A549 (cell line): ENCODE measurements around the gene SLC7A10. TPM values are rescaled to one million over a fixed set of nuclear protein-coding genes. Genes with fewer than 3 reads are reported as not detected.

ENCODE experiments used
- ATAC-seq, 2 experiments: fragments of 200-7000 bp in 1 of 2; fragments of >200 bp in 1 of 2; cut with Nextera tagmentation in 1 of 2; cut with Tn5 transposase in 1 of 2; 3 replicates each; pipeline versions ENCODE4 v1.8.0 to v1.9.1; 2018 to 2020; ENCODE audit warnings: mild to moderate bottlenecking in 1 of 2, moderate library complexity in 1 of 2
- CTCF ChIA-PET: fragments of 300-600 bp; sonication (Branson Sonifier 250); formaldehyde crosslinking; extraction: SDS; loops from one replicate; lab custom pipeline; 2021; ENCODE audit warnings: antibody characterized with exemption, inconsistent platforms; lab: Yijun Ruan, JAX
- POLR2A ChIA-PET: fragments of 350-600 bp; formaldehyde crosslinking; extraction: SDS; loops from one replicate; lab custom pipeline; 2021; ENCODE audit warnings: antibody characterized with exemption, inconsistent platforms; lab: Yijun Ruan, JAX
- DNase-seq, 2 experiments: peaks; one replicate each; pipeline versions ENCODE4 v3.0.0 to v3.0.0-alpha.2; 2011 to 2016; ENCODE audit warnings: low read depth in 1 of 2, low spot score in 1 of 2
- FAIRE-seq: peaks from 2 replicates; lab custom pipeline; 2011; peaks lifted over from hg19 to GRCh38; lab: Jason Lieb, UNC
- H3K27ac ChIP-seq, 2 experiments: fragments of >200 bp; sonication (Bioruptor Twin); formaldehyde crosslinking; 3 replicates each; pipeline ENCODE4 v1.5.1; 2016 to 2017
- H3K4me1 ChIP-seq: fragments of >200 bp; sonication (Bioruptor Twin); formaldehyde crosslinking; 3 replicates; pipeline ENCODE4 v1.6.1; 2016
- H3K4me2 ChIP-seq: fragments of >200 bp; sonication (Bioruptor Twin); formaldehyde crosslinking; 3 replicates; pipeline ENCODE4 v1.6.1; 2016
- H3K4me3 ChIP-seq: fragments of >200 bp; sonication (Bioruptor Twin); formaldehyde crosslinking; 3 replicates; pipeline ENCODE4 v1.5.1; 2016
- H3K9me3 ChIP-seq: fragments of >200 bp; sonication (Bioruptor Twin); formaldehyde crosslinking; 3 replicates; pipeline ENCODE4 v1.6.1; 2016
- BCL3 ChIP-seq: fragments of >200 bp; sonication (Bioruptor Twin); formaldehyde crosslinking; IDR thresholded peaks from 3 replicates; pipeline ENCODE4 v1.6.1; 2016
- ESRRA ChIP-seq: fragments of 150-350 bp; IDR thresholded peaks from 2 replicates; pipeline ENCODE4 v1.6.1; 2014; ENCODE audit warnings: mild to moderate bottlenecking, low read length, borderline replicate concordance
- FOSL2 ChIP-seq, 2 experiments: fragments of 450-650 bp in 1 of 2; fragments of >200 bp in 1 of 2; sonication (Bioruptor Twin) in 1 of 2; formaldehyde crosslinking; IDR thresholded peaks; 2 replicates each; pipeline versions ENCODE4 v1.5.0 to v1.6.1; 2016 to 2020; ENCODE audit warnings: mild to moderate bottlenecking in 1 of 2, moderate library complexity in 1 of 2
- HMGXB4 ChIP-seq: fragments of 250-450 bp; sonication (Bioruptor Pico); IDR thresholded peaks from 2 replicates; pipeline ENCODE4 v1.5.0; 2021; ENCODE audit warnings: mild to moderate bottlenecking, moderate library complexity, borderline replicate concordance
- HOXA7 ChIP-seq: fragments of 250-450 bp; sonication (Bioruptor Pico); IDR thresholded peaks from 2 replicates; pipeline ENCODE4 v1.5.0; 2020; ENCODE audit warnings: mild to moderate bottlenecking, moderate library complexity
- HOXB5 ChIP-seq: fragments of 250-450 bp; sonication (Bioruptor Pico); IDR thresholded peaks from 2 replicates; pipeline ENCODE4 v1.5.0; 2020; ENCODE audit warnings: mild to moderate bottlenecking, moderate library complexity
- NFE2L2 ChIP-seq: fragments of 150-350 bp; conservative IDR thresholded peaks from 2 replicates; pipeline ENCODE4 v1.6.1; 2014; ENCODE audit warnings: low read length
- NR3C1 ChIP-seq: fragments of >200 bp; sonication (Bioruptor Twin); formaldehyde crosslinking; IDR thresholded peaks from 3 replicates; pipeline ENCODE4 v1.6.1; 2017
- POLR2A ChIP-seq: IDR thresholded peaks from 2 replicates; pipeline ENCODE4 v1.6.1; 2012; ENCODE audit warnings: mild to moderate bottlenecking, low read length
- RARB ChIP-seq: fragments of 250-450 bp; sonication (Bioruptor Pico); IDR thresholded peaks from 2 replicates; pipeline ENCODE4 v1.8.0; 2021; ENCODE audit warnings: mild to moderate bottlenecking, moderate library complexity
- RNF2 ChIP-seq: fragments of 200-600 bp; sonication (generic); IDR thresholded peaks from 2 replicates; pipeline ENCODE4 v1.6.1; 2016; ENCODE audit warnings: low read depth, mild to moderate bottlenecking, antibody characterized with exemption, moderate library complexity, borderline replicate concordance
- SREBF2 ChIP-seq: fragments of 450-650 bp; IDR thresholded peaks from 2 replicates; pipeline ENCODE4 v1.6.1; 2014; ENCODE audit warnings: mild to moderate bottlenecking, moderate library complexity
- TFCP2L1 ChIP-seq: fragments of 250-450 bp; sonication (Bioruptor Pico); IDR thresholded peaks from 2 replicates; pipeline ENCODE4 v1.5.0; 2021; ENCODE audit warnings: mild to moderate bottlenecking
- TP53 ChIP-seq: fragments of 250-450 bp; sonication (Bioruptor Pico); IDR thresholded peaks from 2 replicates; pipeline ENCODE4 v1.5.0; 2021; ENCODE audit warnings: mild to moderate bottlenecking, moderate library complexity
- ZC3H11A ChIP-seq: fragments of 450-650 bp; IDR thresholded peaks from 2 replicates; pipeline ENCODE4 v1.6.1; 2014; ENCODE audit warnings: antibody characterized with exemption, mild to moderate bottlenecking
- WGBS: methylation state at CpG from one replicate; pipeline ENCODE4 v1.1.6; 2017; ENCODE audit errors: missing lambda C conversion rate; 5-methylcytosine and 5-hydroxymethylcytosine counted together
- polyA plus RNA-seq, 4 experiments: library from polyadenylated mRNA; depleted of rRNA in 3 of 4; stranded (reverse); fragments of >200 nt; fragmentation: RNase III in 1 of 4; extraction: RNeasy Plus Mini Kit Qiagen cat#74134 plus additional on column Dnase treatment in 1 of 4; gene quantifications; 2 replicates in 3 of 4; 3 replicates in 1 of 4; pipeline ENCODE4 v1.2.3, GENCODE V29; 2011 to 2017
- TF ChIP-seq, protein P1 (sequence below): IDR thresholded peaks from 2 replicates; pipeline ENCODE4 v1.6.1; 2012
- TF ChIP-seq, protein P2 (sequence below): fragments of >200 bp; sonication (Bioruptor Twin); formaldehyde crosslinking; IDR thresholded peaks from 3 replicates; pipeline ENCODE4 v1.5.1; 2016

Gene SLC7A10
- polyA plus RNA-seq, 2 of the 4 experiments (the other 2 are of a cell fraction), result 0.05 to 0.26 TPM

DNA sequence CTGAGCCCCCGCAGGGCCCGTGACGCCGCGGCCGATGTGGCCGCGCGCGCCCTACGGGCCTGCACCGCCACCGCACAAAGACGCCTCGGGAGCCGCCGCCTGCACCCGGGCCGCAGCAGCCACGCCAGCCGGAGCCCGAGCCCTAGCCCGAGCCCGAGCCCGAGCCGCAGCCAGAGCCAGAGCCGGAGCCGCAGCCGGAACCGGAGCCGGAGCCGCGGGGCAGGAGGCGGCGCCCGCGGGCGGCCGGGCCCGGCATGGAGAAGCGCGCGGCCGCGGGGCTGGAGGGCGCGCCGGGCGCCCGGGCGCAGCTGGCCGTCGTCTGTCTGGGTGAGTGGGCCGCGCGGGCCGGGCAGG is 31.1 kb downstream of the SLC7A10 start:
- DNase-seq, result no peak
- TF ChIP-seq FOSL2 (IDR thresholded peaks at IDR 0.05), result no peak
- TF ChIP-seq FOSL2 (CRISPR knock-in tag; IDR thresholded peaks at IDR 0.05), result no peak
- 0 out of 2 replicates have a peak, but pooled peaks have one; percentile 13 for TF ChIP-seq HOXB5 (CRISPR knock-in tag)
- ChIA-PET CTCF (interaction anchor here (1.1 to 16.7 kb wide), 8 partner anchors 9 to 576 kb away, joined by 3 to 279 read pairs (median 8); no protein-coding TSS in a partner anchor), POLR2A (interaction anchor here (1.6 to 2.5 kb wide), 2 partner anchors 18 kb away, joined by 4 to 20 read pairs; no protein-coding TSS in a partner anchor)
- Histone ChIP-seq H3K4me2 (peak overlapping the region; percentile 92), H3K9me3 (no peaks in the 10 kb centered on the region), H3K27ac (peak overlapping the region; percentile 71 to 91), H3K4me1 (peaks cover 10% of the 10 kb centered on the region; the same call in 2 of the 3 replicates), H3K4me3 (peak overlapping the region; percentile 69)
- no peak for FAIRE-seq
- WGBS, result 0% methylated on average over 32 of the region's 57 CpGs
- peak; percentile 16 to 49 for ATAC-seq

DNA sequence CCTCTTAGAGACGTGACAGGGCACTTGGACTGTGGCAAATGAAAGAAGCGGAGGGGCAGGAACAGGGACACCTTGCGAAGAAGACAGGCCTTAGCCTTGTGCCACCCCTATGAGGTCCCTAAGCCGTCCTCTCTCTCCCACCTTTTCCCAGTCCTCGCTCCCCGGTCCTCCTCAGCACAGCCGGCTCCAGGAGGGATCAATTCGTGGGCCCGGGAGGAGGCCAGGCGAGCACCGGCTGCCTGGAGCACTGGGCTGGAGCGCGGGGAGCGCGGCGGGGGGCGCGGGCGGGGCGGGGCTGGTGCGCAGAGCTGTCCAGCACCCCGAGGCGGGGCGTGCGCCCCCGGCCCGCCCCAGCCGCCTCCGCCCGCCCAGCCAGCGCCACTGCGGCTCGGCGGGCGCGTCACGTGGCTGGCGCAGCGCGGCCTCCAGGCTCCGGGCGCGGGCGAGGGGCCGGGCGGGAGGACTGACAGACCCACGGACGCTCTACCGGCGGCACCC is 31.7 kb downstream of the SLC7A10 start, which contains the start of gene LRP3:
Gene LRP3 (plus strand): TSS at position 466 of the 498 bp plus-strand sequence. CDS start 456 bp downstream, outside the sequence.
- ATAC-seq (peak; percentile 59 to 64), DNase-seq (peak in 1 of 2 experiments; percentile 55), FAIRE-seq (no peak)
- H3K27ac ChIP-seq, result peak within 1 kb of the TSS; percentile 71 to 91
- 31% methylated on average over 9 of the region's 50 CpGs for WGBS
- peaks cover 10% of the 10 kb centered on the region; the same call in 2 of the 3 replicates for H3K4me1 ChIP-seq
- TF ChIP-seq, protein P1, sequence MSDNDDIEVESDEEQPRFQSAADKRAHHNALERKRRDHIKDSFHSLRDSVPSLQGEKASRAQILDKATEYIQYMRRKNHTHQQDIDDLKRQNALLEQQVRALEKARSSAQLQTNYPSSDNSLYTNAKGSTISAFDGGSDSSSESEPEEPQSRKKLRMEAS, result 0 out of 2 replicates have a peak, but pooled peaks have one; percentile 40
- no peak for TF ChIP-seq TP53 (CRISPR knock-in tag)
- peak; percentile 36; the same call in 1 of the 2 replicates for TF ChIP-seq POLR2A
- ChIA-PET CTCF (interaction anchor here (0.6 to 16.7 kb wide), 4 partner anchors 9 to 319 kb away, joined by 5 to 279 read pairs (median 83); no protein-coding TSS in a partner anchor), POLR2A (interaction anchor here (1.6 kb wide), 1 partner anchor 17 kb away, joined by 4 read pairs; no protein-coding TSS in a partner anchor)
- peak within 1 kb of the TSS; percentile 69 for H3K4me3 ChIP-seq
- peak within 1 kb of the TSS; percentile 92 for H3K4me2 ChIP-seq
- H3K9me3 ChIP-seq, result no peaks in the 10 kb centered on the region

GRCh38 chr19:33193269-33193864 is 32.3 kb downstream of the SLC7A10 start:
- ATAC-seq (no peak; a peak in 1 of 6 replicates), DNase-seq (no peak), FAIRE-seq (peak; percentile 13)
- peaks cover 10% of the 10 kb centered on the region; the same call in 2 of the 3 replicates for H3K4me1 ChIP-seq
- H3K4me2 ChIP-seq, result peak overlapping the region; percentile 92
- peak overlapping the region; percentile 71 to 91; a peak in 4 of 6 replicates for H3K27ac ChIP-seq
- H3K4me3 ChIP-seq, result peak overlapping the region; percentile 69; the same call in 2 of the 3 replicates
- ChIA-PET CTCF (interaction anchor here (0.6 to 16.7 kb wide), 3 partner anchors 9 to 318 kb away, joined by 5 to 279 read pairs (median 137); no protein-coding TSS in a partner anchor), POLR2A (interaction anchor here (1.6 kb wide), 1 partner anchor 17 kb away, joined by 4 read pairs; no protein-coding TSS in a partner anchor)
- no peaks in the 10 kb centered on the region for H3K9me3 ChIP-seq
- 82% methylated on average over 8 of the region's 8 CpGs for WGBS
- TF ChIP-seq HOXA7 (CRISPR knock-in tag) (no peak), TFCP2L1 (CRISPR knock-in tag) (no peak), ESRRA (no peak), HMGXB4 (CRISPR knock-in tag) (no peak), RNF2 (no peak), SREBF2 (no peak), BCL3 (no peak), NFE2L2 (no peak), ZC3H11A (no peak), RARB (CRISPR knock-in tag) (no peak), FOSL2 (IDR thresholded peaks at IDR 0.05) (no peak), FOSL2 (CRISPR knock-in tag; IDR thresholded peaks at IDR 0.05) (no peak), NR3C1 (no peak)
- TF ChIP-seq, protein P2, sequence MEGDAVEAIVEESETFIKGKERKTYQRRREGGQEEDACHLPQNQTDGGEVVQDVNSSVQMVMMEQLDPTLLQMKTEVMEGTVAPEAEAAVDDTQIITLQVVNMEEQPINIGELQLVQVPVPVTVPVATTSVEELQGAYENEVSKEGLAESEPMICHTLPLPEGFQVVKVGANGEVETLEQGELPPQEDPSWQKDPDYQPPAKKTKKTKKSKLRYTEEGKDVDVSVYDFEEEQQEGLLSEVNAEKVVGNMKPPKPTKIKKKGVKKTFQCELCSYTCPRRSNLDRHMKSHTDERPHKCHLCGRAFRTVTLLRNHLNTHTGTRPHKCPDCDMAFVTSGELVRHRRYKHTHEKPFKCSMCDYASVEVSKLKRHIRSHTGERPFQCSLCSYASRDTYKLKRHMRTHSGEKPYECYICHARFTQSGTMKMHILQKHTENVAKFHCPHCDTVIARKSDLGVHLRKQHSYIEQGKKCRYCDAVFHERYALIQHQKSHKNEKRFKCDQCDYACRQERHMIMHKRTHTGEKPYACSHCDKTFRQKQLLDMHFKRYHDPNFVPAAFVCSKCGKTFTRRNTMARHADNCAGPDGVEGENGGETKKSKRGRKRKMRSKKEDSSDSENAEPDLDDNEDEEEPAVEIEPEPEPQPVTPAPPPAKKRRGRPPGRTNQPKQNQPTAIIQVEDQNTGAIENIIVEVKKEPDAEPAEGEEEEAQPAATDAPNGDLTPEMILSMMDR, result no peak
